Neural cell (in vitro differentiated cells): Measurements from ENCODE around the gene MS4A12. TPM values are rescaled to one million over a fixed set of nuclear protein-coding genes. Genes with fewer than 3 reads are reported as not detected.
"Not testable (repeated sequence)": the region's sequence is repeated elsewhere in the genome, so short reads cannot be mapped to it uniquely, and the experiment has no call there.

Experiments used
- H2AFZ ChIP-seq: fragments of 200-600, 300-800 bp; sonication (generic), shearing (Covaris generic); 2 replicates; pipeline ENCODE4 v1.6.0; 2014; ENCODE audit warnings: low read depth, mild to moderate bottlenecking, antibody characterized with exemption, low read length, moderate library complexity
- H3F3A ChIP-seq: fragments of 200-600 bp; shearing (Covaris generic); 2 replicates; pipeline ENCODE4 v1.6.1; 2016; ENCODE audit warnings: mild to moderate bottlenecking, moderate library complexity, mixed read lengths, antibody characterized with exemption, low read length; ENCODE audit not compliant: insufficient read depth, poor library complexity, severe bottlenecking
- H3K27ac ChIP-seq: fragments of 200-600, 300-800 bp; sonication (generic), shearing (Covaris generic); 2 replicates; pipeline ENCODE4 v1.5.1; 2014; ENCODE audit warnings: mild to moderate bottlenecking, low read length, moderate library complexity
- H3K27me3 ChIP-seq: fragments of 300-800, 200-600 bp; sonication (generic), shearing (Covaris generic); 2 replicates; pipeline ENCODE4 v1.6.0; 2014; ENCODE audit warnings: mild to moderate bottlenecking, low read depth, low read length, moderate library complexity; ENCODE audit not compliant: insufficient read depth
- H3K36me3 ChIP-seq: fragments of 300-800, 200-600 bp; sonication (generic), shearing (Covaris generic); 2 replicates; pipeline ENCODE4 v1.5.1; 2014; ENCODE audit warnings: mild to moderate bottlenecking, antibody characterized with exemption, low read length, moderate library complexity; ENCODE audit not compliant: insufficient read depth
- H3K4me2 ChIP-seq: fragments of 300-800, 200-600 bp; sonication (generic), shearing (Covaris generic); 2 replicates; pipeline ENCODE4 v1.6.0; 2014; ENCODE audit warnings: mild to moderate bottlenecking, low read length
- H3K4me3 ChIP-seq: fragments of 300-800, 200-600 bp; sonication (generic), shearing (Covaris generic); 2 replicates; pipeline ENCODE4 v1.5.1; 2014; ENCODE audit warnings: mild to moderate bottlenecking, low read length, moderate library complexity
- H3K79me2 ChIP-seq: fragments of 200-600 bp; shearing (Covaris generic); replicated peaks from 2 replicates; pipeline ENCODE4 v1.6.0; 2014; ENCODE audit warnings: mild to moderate bottlenecking, low read length, moderate library complexity; ENCODE audit not compliant: insufficient read depth
- H3K9ac ChIP-seq: fragments of 300-800, 200-600 bp; sonication (generic), shearing (Covaris generic); 2 replicates; pipeline ENCODE4 v1.6.1; 2016; ENCODE audit warnings: mild to moderate bottlenecking, low read length, mixed read lengths
- H3K9me2 ChIP-seq: fragments of 200-600 bp; shearing (Covaris generic); 2 replicates; pipeline ENCODE4 v1.6.1; 2016; ENCODE audit warnings: mild to moderate bottlenecking, low read length, mixed read lengths; ENCODE audit not compliant: insufficient read depth
- H3K9me3 ChIP-seq: fragments of 200-600, 300-800 bp; sonication (generic), shearing (Covaris generic); 2 replicates; pipeline ENCODE4 v1.6.1; 2016; ENCODE audit warnings: mild to moderate bottlenecking, mixed run types, low read length, moderate library complexity, mixed read lengths
- H4K20me1 ChIP-seq: fragments of 200-600 bp; shearing (Covaris generic); 2 replicates; pipeline ENCODE4 v1.6.1; 2016; ENCODE audit warnings: mild to moderate bottlenecking, mixed run types; ENCODE audit not compliant: insufficient read depth
- CTCF ChIP-seq: fragments of 450-650 bp; IDR thresholded peaks from 2 replicates; pipeline ENCODE4 v1.5.1; 2014; ENCODE audit warnings: antibody characterized with exemption, mild to moderate bottlenecking, moderate library complexity; ENCODE audit not compliant: poor library complexity, severe bottlenecking
- EP300 ChIP-seq: fragments of 450-650 bp; conservative IDR thresholded peaks from 2 replicates; pipeline ENCODE4 v1.6.1; 2014; ENCODE audit warnings: antibody characterized with exemption, mild to moderate bottlenecking, moderate library complexity; ENCODE audit not compliant: poor library complexity, severe bottlenecking
- EZH2 ChIP-seq: fragments of 200-600, 300-800 bp; shearing (Covaris generic), sonication (generic); IDR thresholded peaks from 2 replicates; pipeline ENCODE4 v1.6.1; 2014; ENCODE audit warnings: antibody characterized with exemption, low read length, borderline replicate concordance, mild to moderate bottlenecking; ENCODE audit not compliant: insufficient read depth, poor library complexity, severe bottlenecking
- MXI1 ChIP-seq: fragments of 450-650 bp; conservative IDR thresholded peaks from 2 replicates; pipeline ENCODE4 v1.6.1; 2014; ENCODE audit warnings: antibody characterized with exemption, mild to moderate bottlenecking; ENCODE audit not compliant: poor library complexity, severe bottlenecking
- POLR2AphosphoS5 ChIP-seq: IDR thresholded peaks from 2 replicates; pipeline ENCODE4 v1.6.1; 2012
- RAD21 ChIP-seq: fragments of 450-650 bp; conservative IDR thresholded peaks from 2 replicates; pipeline ENCODE4 v1.6.1; 2014; ENCODE audit warnings: antibody characterized with exemption, mild to moderate bottlenecking, moderate library complexity
- REST ChIP-seq: IDR thresholded peaks from 2 replicates; pipeline ENCODE4 v1.6.1; 2012; ENCODE audit warnings: borderline replicate concordance
- SMC3 ChIP-seq: fragments of 450-650 bp; conservative IDR thresholded peaks from 2 replicates; pipeline ENCODE4 v1.6.1; 2014; ENCODE audit warnings: antibody characterized with exemption, mild to moderate bottlenecking, moderate library complexity; ENCODE audit not compliant: poor library complexity
- TAF1 ChIP-seq: IDR thresholded peaks from 2 replicates; pipeline ENCODE4 v1.6.1; 2012; ENCODE audit warnings: low read depth
- polyA plus RNA-seq: library from polyadenylated mRNA; depleted of rRNA; stranded (reverse); fragments of >200 nt; gene quantifications from 2 replicates; pipeline ENCODE4 v1.2.3, GENCODE V29; 2014

The MS4A12 gene
- polyA plus RNA-seq, 1 donor from 2014 or later = not detected

DNA sequence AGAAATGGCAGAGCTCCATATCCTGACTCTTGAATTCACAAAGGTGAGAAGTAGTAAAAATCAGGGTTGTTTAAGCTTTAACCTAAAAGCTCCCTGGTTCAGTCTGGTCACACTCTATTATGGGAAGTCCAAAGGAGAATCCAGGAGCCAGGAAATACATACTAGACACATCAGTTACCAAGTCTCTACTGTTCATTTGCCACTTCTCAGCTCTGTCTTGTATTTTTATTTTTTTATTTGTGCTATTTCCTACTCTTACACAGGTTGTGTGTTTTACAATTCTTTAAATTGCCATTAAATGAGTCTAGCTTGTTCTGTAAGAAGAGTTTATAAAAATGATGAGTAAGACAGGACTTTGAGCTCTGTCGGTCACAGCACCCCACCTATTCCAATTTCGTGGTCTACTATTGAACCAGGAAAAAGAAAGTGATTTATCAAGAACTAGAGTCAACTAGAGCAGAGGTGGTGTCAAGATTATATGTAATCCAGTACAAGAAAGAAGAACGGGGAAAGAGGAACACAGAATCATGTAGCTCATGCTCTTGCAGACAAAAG, 9.7 kb downstream of the MS4A12 start:
- H3K9me2 ChIP-seq = no peaks in the 10 kb centered on the region
- H3K9ac ChIP-seq = no peak overlapping the region
- H3K27me3 ChIP-seq = no peaks in the 10 kb centered on the region
- H4K20me1 ChIP-seq = no peaks in the 10 kb centered on the region
- H3K4me3 ChIP-seq = no peak overlapping the region
- no peaks in the 10 kb centered on the region for H3F3A ChIP-seq
- H2AFZ ChIP-seq = no peak overlapping the region
- H3K9me3 ChIP-seq = no peaks in the 10 kb centered on the region
- H3K79me2 ChIP-seq = no peaks in the 10 kb centered on the region
- no peaks in the 10 kb centered on the region for H3K36me3 ChIP-seq
- no peak for TF ChIP-seq MXI1
- no peak for TF ChIP-seq CTCF
- no peak for TF ChIP-seq POLR2AphosphoS5
- TF ChIP-seq EP300 = no peak
- TF ChIP-seq REST = no peak
- TF ChIP-seq EZH2 = no peak
- TF ChIP-seq RAD21 = no peak
- TF ChIP-seq SMC3 = no peak
- TF ChIP-seq TAF1 = no peak
- H3K4me2 ChIP-seq = no peak overlapping the region
- H3K27ac ChIP-seq = no peak overlapping the region

- Histone ChIP-seq H2AFZ (no peak overlapping the region), H3K9me3 (no peaks in the 10 kb centered on the region), H3K79me2 (no peaks in the 10 kb centered on the region), H3K36me3 (no peaks in the 10 kb centered on the region), H3K9ac (no peak overlapping the region), H3F3A (no peaks in the 10 kb centered on the region), H3K27ac (no peak overlapping the region), H4K20me1 (no peaks in the 10 kb centered on the region), H3K4me2 (no peak overlapping the region), H3K4me3 (no peak overlapping the region), H3K27me3 (no peaks in the 10 kb centered on the region), H3K9me2 (no peaks in the 10 kb centered on the region)
- TF ChIP-seq POLR2AphosphoS5 (no peak), MXI1 (no peak), TAF1 (no peak), REST (no peak), EP300 (no peak), RAD21 (no peak), SMC3 (no peak)
Measured at GRCh38 chr11:60504219-60504905, 11.8 kb downstream of the MS4A12 start.

DNA sequence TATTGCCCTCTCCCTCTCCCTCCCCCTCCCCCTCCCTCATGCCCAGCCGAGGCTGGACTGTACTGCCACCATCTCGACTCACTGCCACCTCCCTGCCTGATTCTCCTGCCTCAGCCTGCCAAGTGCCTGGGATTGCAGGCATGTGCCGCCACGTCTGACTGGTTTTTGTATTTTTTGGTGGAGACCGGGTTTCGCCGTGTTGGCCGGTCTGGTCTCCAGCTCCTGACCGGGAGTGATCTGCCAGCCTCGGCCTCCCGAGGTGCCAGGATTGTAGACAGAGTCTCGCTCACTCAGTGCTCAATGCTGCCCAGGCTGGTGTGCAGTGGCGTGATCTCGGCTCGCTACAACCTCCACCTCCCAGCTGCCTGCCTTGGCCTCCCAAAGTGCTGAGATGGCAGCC, 17.0 kb downstream of the MS4A12 start:
- H4K20me1 ChIP-seq, H3F3A ChIP-seq, H3K9me3 ChIP-seq, H3K27me3 ChIP-seq, H3K4me2 ChIP-seq, H3K79me2 ChIP-seq, H3K27ac ChIP-seq, H3K36me3 ChIP-seq, H3K9ac ChIP-seq, H3K9me2 ChIP-seq, H3K4me3 ChIP-seq, H2AFZ ChIP-seq: not testable (repeated sequence)

DNA sequence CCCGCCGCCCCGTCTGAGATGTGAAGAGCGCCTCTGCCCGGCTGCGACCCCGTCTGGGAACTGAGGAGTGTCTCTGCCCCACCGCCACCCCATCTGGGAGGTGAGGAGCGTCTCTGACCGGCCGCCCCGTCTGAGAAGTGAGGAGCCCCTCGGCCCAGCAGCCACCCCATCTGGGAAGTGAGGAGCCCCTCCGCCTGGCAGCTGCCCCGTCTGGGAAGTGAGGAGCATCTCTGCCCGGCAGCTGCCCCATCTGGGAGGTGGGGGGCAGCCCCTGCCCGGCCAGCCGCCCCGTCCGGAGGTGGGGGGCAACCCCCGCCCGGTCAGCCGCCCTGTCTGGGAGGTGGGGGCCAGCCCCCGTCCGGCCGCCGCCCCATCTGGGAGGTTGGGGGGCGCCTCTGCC, 17.6 kb downstream of the MS4A12 start:
- not testable (repeated sequence) for H3K9me3 ChIP-seq, H3K9ac ChIP-seq, H3K79me2 ChIP-seq, H3K36me3 ChIP-seq, H3K4me2 ChIP-seq, H3K4me3 ChIP-seq, H3K27me3 ChIP-seq, H3K9me2 ChIP-seq, H4K20me1 ChIP-seq, H3K27ac ChIP-seq, H2AFZ ChIP-seq, H3F3A ChIP-seq
